Measurements from ENCODE around the gene IP6K2.

IP6K2 gene

DNA sequence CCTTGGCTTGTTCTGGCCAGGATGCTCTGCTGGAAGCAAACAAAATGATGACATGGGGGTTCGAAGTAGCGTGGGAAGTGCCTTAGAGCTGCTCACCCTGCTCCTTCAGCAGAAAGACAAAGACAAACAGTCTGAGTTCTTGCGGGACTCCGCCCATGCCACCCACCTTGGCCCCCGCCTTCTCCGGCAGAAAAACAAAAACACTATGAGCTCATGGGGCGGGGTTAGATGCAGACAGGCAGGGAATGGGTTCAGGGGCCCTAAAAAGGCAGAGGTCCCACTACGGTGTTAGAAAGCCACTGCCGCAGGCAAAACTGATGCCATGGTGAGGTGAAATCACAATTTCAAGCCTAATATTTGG lies 21.6 kb downstream of the IP6K2 start:
- DNase-seq, result peak; percentile 74 to 85
- H3K27me3 ChIP-seq, result no peaks in the 10 kb centered on the region
- peaks cover 5 to 48% (median 16%) of the 10 kb centered on the region in 4 donors for H3K4me1 ChIP-seq
- peaks cover 30 to 67% (median 42%) of the 10 kb centered on the region in 3 donors for H3K36me3 ChIP-seq
- peak overlapping the region; percentile 83 to 84 for H3K27ac ChIP-seq
- H3K9me3 ChIP-seq, result no peaks in the 10 kb centered on the region
- H3K4me3 ChIP-seq, result peak overlapping the region; percentile 48 to 50
- no peak for TF ChIP-seq CTCF (IDR thresholded peaks at IDR 0.05)
- intact Hi-C loops (cut with DNase I; ENCODE audit: low total_unique reads), result no loop called here

GRCh38 chr3:48694610-48695392 lies 22.2 kb downstream of the IP6K2 start:
- peak; percentile 89 to 90 for DNase-seq
- intact Hi-C loops (cut with DNase I; ENCODE audit: low total_unique reads), result no loop called here
- peak overlapping the region; percentile 48 to 50 for H3K4me3 ChIP-seq

DNA sequence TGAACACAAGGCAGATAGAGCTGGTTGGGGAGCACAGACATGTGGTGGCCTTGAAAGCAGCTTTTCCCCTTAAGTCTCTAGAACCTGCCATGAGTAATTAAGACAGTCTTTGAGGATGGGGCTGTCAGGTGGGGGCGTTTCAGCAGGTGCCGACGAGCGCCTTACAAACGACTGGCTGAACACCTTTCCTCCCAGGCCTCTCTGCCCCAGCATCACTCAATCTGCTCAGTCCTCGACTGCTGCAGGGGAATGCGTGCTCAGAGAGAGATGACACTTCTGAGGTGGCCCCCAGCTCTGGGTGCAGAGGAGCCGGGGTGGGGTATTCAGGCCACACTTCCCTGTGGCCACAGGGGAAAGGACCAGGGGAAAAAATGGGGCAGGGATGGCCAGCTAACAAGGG lies 23.2 kb downstream of the IP6K2 start:
- peak overlapping the region; percentile 83 to 84 for H3K27ac ChIP-seq
- no peaks in the 10 kb centered on the region for H3K9me3 ChIP-seq
- TF ChIP-seq CTCF (IDR thresholded peaks at IDR 0.05), result no peak
- peaks cover 34 to 72% (median 58%) of the 10 kb centered on the region in 3 donors for H3K36me3 ChIP-seq
- H3K4me1 ChIP-seq, result peaks cover 5 to 37% (median 15%) of the 10 kb centered on the region in 4 donors
- no peaks in the 10 kb centered on the region for H3K27me3 ChIP-seq
- peak overlapping the region; percentile 48 to 50 for H3K4me3 ChIP-seq
- no peak for DNase-seq
- intact Hi-C loops (cut with DNase I; ENCODE audit: low total_unique reads), result no loop called here

More at GRCh38 chr3:48694610-48695392, 22.2 kb downstream of the IP6K2 start:
- H3K36me3 ChIP-seq, result peaks cover 32 to 72% (median 48%) of the 10 kb centered on the region in 3 donors
- peaks cover 5 to 44% (median 15%) of the 10 kb centered on the region in 4 donors for H3K4me1 ChIP-seq
- peak overlapping the region; percentile 83 to 84 for H3K27ac ChIP-seq
- H3K9me3 ChIP-seq, result no peaks in the 10 kb centered on the region
- H3K27me3 ChIP-seq, result no peaks in the 10 kb centered on the region
- no peak for TF ChIP-seq CTCF (IDR thresholded peaks at IDR 0.05)

DNA sequence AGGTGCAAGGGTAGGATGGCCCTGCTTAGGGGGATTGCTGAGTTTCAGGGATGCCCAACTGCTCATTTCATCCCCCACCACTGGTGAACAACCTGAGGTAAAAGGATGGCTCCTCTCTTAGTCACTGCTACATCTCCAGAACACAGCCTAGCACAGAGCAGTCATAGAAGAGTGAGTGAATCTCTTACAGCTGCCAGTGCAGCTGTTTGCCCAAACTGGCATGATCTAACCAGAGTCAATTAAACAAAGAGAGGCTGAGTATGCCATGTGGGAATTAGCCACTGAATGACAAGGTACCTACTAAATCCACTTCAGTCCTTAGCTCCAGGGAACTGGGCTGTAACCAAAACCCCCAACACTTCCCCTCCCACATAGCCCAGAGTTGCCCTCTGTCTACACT lies 24.5 kb downstream of the IP6K2 start:
- TF ChIP-seq CTCF (IDR thresholded peaks at IDR 0.05), result no peak
- intact Hi-C loops (cut with DNase I; ENCODE audit: low total_unique reads), result no loop called here
- no peak for DNase-seq
- H3K27me3 ChIP-seq, result no peaks in the 10 kb centered on the region
- no peak overlapping the region for H3K4me3 ChIP-seq
- peaks cover 47 to 77% (median 66%) of the 10 kb centered on the region in 3 donors for H3K36me3 ChIP-seq
- H3K9me3 ChIP-seq, result no peaks in the 10 kb centered on the region
- H3K4me1 ChIP-seq, result peaks cover 5 to 37% (median 15%) of the 10 kb centered on the region in 4 donors
- peak overlapping the region; percentile 83 to 84 for H3K27ac ChIP-seq

- no peak overlapping the region for H3K27ac ChIP-seq
- peaks cover 50 to 82% (median 70%) of the 10 kb centered on the region in 3 donors for H3K36me3 ChIP-seq
- H3K4me1 ChIP-seq, result peaks cover 7 to 44% (median 23%) of the 10 kb centered on the region in 4 donors
- H3K9me3 ChIP-seq, result no peaks in the 10 kb centered on the region
- DNase-seq, result no peak
- no peaks in the 10 kb centered on the region for H3K27me3 ChIP-seq
- intact Hi-C loops (cut with DNase I; ENCODE audit: low total_unique reads), result no loop called here
- no peak for TF ChIP-seq CTCF (IDR thresholded peaks at IDR 0.05)
- no peak overlapping the region for H3K4me3 ChIP-seq
Measured at GRCh38 chr3:48690846-48691458, 26.1 kb downstream of the IP6K2 start.

All from tibial artery (tissue), 4 donors.